ENCODE measurements around the gene SUCLG2. TPM values are rescaled to one million over a fixed set of nuclear protein-coding genes. Genes with fewer than 3 reads are reported as not detected.

The SUCLG2 gene
- total and polyA plus RNA-seq, 2 donors (not counting 1 experiment from before 2014, with no cell fraction given) = 56.8 to 87.4 TPM

DNA sequence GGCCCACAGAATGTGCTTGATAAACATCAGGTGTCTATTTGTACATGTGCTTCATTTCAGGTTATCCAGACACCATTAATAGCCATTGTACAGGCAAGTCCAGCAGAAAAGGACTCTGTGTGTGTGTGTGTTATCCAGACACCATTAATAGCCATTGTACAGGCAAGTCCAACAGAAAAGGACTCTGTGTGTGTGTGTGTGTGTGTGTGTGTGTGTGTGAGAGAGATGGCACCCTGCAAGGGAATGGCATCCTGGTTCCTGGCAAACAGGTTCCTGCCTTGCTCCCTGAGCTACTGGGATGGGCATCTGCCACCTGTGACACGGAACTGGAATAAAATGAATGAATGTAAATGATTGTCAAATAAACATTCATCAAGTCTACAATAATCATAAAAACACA is 11.7 kb downstream of the SUCLG2 start:
- H3K4me2 ChIP-seq (ENCODE audit: extremely low read depth, insufficient read depth, low read length) = no peak overlapping the region
- H2AFZ ChIP-seq (ENCODE audit: low read length) = no peak overlapping the region
- no peak overlapping the region for H3K27ac ChIP-seq (ENCODE audit: insufficient read depth, low read length)
- no peaks in the 10 kb centered on the region for H4K20me1 ChIP-seq (ENCODE audit: control insufficient read depth, extremely low read depth, insufficient read depth, low read length)
- DNase-seq (ENCODE audit: low read depth in 2 of 2) = no peak
- TF ChIP-seq, protein P1, sequence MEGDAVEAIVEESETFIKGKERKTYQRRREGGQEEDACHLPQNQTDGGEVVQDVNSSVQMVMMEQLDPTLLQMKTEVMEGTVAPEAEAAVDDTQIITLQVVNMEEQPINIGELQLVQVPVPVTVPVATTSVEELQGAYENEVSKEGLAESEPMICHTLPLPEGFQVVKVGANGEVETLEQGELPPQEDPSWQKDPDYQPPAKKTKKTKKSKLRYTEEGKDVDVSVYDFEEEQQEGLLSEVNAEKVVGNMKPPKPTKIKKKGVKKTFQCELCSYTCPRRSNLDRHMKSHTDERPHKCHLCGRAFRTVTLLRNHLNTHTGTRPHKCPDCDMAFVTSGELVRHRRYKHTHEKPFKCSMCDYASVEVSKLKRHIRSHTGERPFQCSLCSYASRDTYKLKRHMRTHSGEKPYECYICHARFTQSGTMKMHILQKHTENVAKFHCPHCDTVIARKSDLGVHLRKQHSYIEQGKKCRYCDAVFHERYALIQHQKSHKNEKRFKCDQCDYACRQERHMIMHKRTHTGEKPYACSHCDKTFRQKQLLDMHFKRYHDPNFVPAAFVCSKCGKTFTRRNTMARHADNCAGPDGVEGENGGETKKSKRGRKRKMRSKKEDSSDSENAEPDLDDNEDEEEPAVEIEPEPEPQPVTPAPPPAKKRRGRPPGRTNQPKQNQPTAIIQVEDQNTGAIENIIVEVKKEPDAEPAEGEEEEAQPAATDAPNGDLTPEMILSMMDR (conservative IDR thresholded peaks at IDR 0.05 in 1 of 2, IDR thresholded peaks at IDR 0.05 in 1 of 2; ENCODE audit: low read depth in 1 of 2, low read length in 2 of 2) = no peak
- no peak for TF ChIP-seq EZH2 (IDR thresholded peaks at IDR 0.05; ENCODE audit: low read length, missing control alignments)
- no peaks in the 10 kb centered on the region for H3K27me3 ChIP-seq (ENCODE audit: control insufficient read depth, insufficient read depth, low read length)
- H3K9ac ChIP-seq (ENCODE audit: insufficient read depth, low read length) = no peak overlapping the region
- no peak overlapping the region for H3K4me3 ChIP-seq (replicated peaks in 1 of 4; ENCODE audit: control extremely low read depth in 1 of 4, insufficient read depth in 1 of 4, low read depth in 3 of 4, low read length in 4 of 4)
- no peaks in the 10 kb centered on the region for H3K36me3 ChIP-seq (ENCODE audit: control insufficient read depth, insufficient read depth, low read length)
- H3K79me2 ChIP-seq (ENCODE audit: control insufficient read depth, insufficient read depth, low read length) = peaks cover 49% of the 10 kb centered on the region
- peaks cover 4% of the 10 kb centered on the region for H3K4me1 ChIP-seq (ENCODE audit: control insufficient read depth, extremely low read depth, insufficient read depth, low read length)
- no peaks in the 10 kb centered on the region for H3K9me3 ChIP-seq (ENCODE audit: control insufficient read depth, insufficient read depth, low read depth, low read length)

DNA sequence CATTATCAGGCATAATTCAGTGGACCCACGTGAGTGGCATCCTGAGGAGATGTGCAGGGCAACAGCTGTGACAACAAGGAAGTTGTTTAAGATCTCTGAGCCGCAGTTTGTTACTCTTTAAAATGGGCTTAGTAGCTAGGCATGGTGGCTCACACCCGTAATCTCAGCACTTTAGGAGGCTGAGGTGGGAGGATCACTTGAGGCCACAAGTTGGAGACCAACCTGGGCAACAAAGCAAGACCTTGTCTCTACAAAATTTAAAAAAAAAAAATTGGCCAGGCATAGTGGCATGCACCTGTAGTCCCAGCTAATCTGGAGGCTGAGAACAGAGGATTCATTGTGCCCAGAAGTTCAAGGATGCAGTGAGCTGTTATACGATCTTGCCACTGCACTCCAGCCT is 12.2 kb downstream of the SUCLG2 start:
- Histone ChIP-seq H3K79me2 (ENCODE audit: control insufficient read depth, insufficient read depth, low read length) (peaks cover 49% of the 10 kb centered on the region), H3K27ac (ENCODE audit: insufficient read depth, low read length) (no peak overlapping the region), H3K4me3 (replicated peaks in 1 of 4; ENCODE audit: control extremely low read depth in 1 of 4, insufficient read depth in 1 of 4, low read depth in 3 of 4, low read length in 4 of 4) (no peak overlapping the region), H3K4me2 (ENCODE audit: extremely low read depth, insufficient read depth, low read length) (no peak overlapping the region), H3K9ac (ENCODE audit: insufficient read depth, low read length) (no peak overlapping the region), H3K4me1 (ENCODE audit: control insufficient read depth, extremely low read depth, insufficient read depth, low read length) (peaks cover 4% of the 10 kb centered on the region), H2AFZ (ENCODE audit: low read length) (no peak overlapping the region), H3K27me3 (ENCODE audit: control insufficient read depth, insufficient read depth, low read length) (no peaks in the 10 kb centered on the region), H3K9me3 (ENCODE audit: control insufficient read depth, insufficient read depth, low read depth, low read length) (no peaks in the 10 kb centered on the region), H3K36me3 (ENCODE audit: control insufficient read depth, insufficient read depth, low read length) (no peaks in the 10 kb centered on the region), H4K20me1 (ENCODE audit: control insufficient read depth, extremely low read depth, insufficient read depth, low read length) (no peaks in the 10 kb centered on the region)
- TF ChIP-seq, protein P1 (conservative IDR thresholded peaks at IDR 0.05 in 1 of 2, IDR thresholded peaks at IDR 0.05 in 1 of 2; ENCODE audit: low read depth in 1 of 2, low read length in 2 of 2) = no peak
- TF ChIP-seq EZH2 (IDR thresholded peaks at IDR 0.05; ENCODE audit: low read length, missing control alignments) = no peak
- DNase-seq (ENCODE audit: low read depth in 2 of 2) = no peak

DNA sequence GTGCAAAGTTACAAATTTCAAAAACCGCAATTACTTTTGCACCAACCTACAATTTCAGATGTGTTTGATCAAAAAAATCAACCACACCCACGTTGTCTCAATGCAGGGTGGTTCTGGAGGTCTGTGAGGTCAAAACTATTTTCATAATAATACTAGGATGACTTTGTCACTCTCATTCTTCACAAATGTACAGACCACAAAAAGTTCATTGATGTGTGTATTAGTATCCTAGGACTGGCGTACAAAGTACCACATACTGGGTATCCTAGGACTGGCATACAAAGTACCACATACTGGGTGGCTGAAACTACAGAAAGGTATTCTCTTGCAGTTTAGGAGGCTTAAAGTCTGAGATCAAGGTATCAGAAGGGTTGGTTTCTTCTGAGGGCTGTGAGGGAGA is 13.0 kb downstream of the SUCLG2 start:
- DNase-seq (ENCODE audit: low read depth in 2 of 2) = no peak
- no peak overlapping the region for H3K27ac ChIP-seq (ENCODE audit: insufficient read depth, low read length)
- H2AFZ ChIP-seq (ENCODE audit: low read length) = no peak overlapping the region
- no peak overlapping the region for H3K4me3 ChIP-seq (replicated peaks in 1 of 4; ENCODE audit: control extremely low read depth in 1 of 4, insufficient read depth in 1 of 4, low read depth in 3 of 4, low read length in 4 of 4)
- no peak overlapping the region for H3K9ac ChIP-seq (ENCODE audit: insufficient read depth, low read length)
- H3K4me1 ChIP-seq (ENCODE audit: control insufficient read depth, extremely low read depth, insufficient read depth, low read length) = no peaks in the 10 kb centered on the region
- peaks cover 48% of the 10 kb centered on the region for H3K79me2 ChIP-seq (ENCODE audit: control insufficient read depth, insufficient read depth, low read length)
- H3K36me3 ChIP-seq (ENCODE audit: control insufficient read depth, insufficient read depth, low read length) = no peaks in the 10 kb centered on the region
- no peaks in the 10 kb centered on the region for H3K9me3 ChIP-seq (ENCODE audit: control insufficient read depth, insufficient read depth, low read depth, low read length)
- no peaks in the 10 kb centered on the region for H3K27me3 ChIP-seq (ENCODE audit: control insufficient read depth, insufficient read depth, low read length)
- no peak overlapping the region for H3K4me2 ChIP-seq (ENCODE audit: extremely low read depth, insufficient read depth, low read length)
- no peaks in the 10 kb centered on the region for H4K20me1 ChIP-seq (ENCODE audit: control insufficient read depth, extremely low read depth, insufficient read depth, low read length)
- no peak for TF ChIP-seq EZH2 (IDR thresholded peaks at IDR 0.05; ENCODE audit: low read length, missing control alignments)
- TF ChIP-seq, protein P1 (conservative IDR thresholded peaks at IDR 0.05 in 1 of 2, IDR thresholded peaks at IDR 0.05 in 1 of 2; ENCODE audit: low read depth in 1 of 2, low read length in 2 of 2) = no peak
